PC-9 (cell line): Measurements from ENCODE around the gene DAGLB.

Source experiments
- CTCF ChIP-seq: fragments of 200-600 bp; sonication (generic); conservative IDR thresholded peaks from 2 replicates; pipeline ENCODE4 v1.6.1; 2017; ENCODE audit warnings: mixed run types, antibody characterized with exemption, mild to moderate bottlenecking, moderate library complexity
- EZH2 ChIP-seq: fragments of 200-600 bp; sonication (generic); IDR thresholded peaks from 2 replicates; pipeline ENCODE4 v1.8.0; 2017; ENCODE audit warnings: antibody characterized with exemption, low read depth

GRCh38 chr7:6494365-6494764 lies 46.6 kb upstream of the DAGLB start:
- TF ChIP-seq CTCF (no peak), EZH2 (no peak)
